WTC11 (cell line): ENCODE results near the gene RHOH.

Experiments used
- CREM ChIP-seq: sonication (generic); formaldehyde crosslinking; IDR thresholded peaks from 2 replicates; pipeline ENCODE4 v1.8.1; 2022; ENCODE audit warnings: mild to moderate bottlenecking, missing genetic modification reagents, moderate library complexity
- ESRRA ChIP-seq: sonication (generic); formaldehyde crosslinking; IDR thresholded peaks from 2 replicates; pipeline ENCODE4 v1.8.1; 2022; ENCODE audit warnings: mild to moderate bottlenecking, missing genetic modification reagents, borderline replicate concordance
- HMGA2 ChIP-seq: fragments of 250-450 bp; sonication (Bioruptor Pico); IDR thresholded peaks from 2 replicates; pipeline ENCODE4 v1.4.0; 2021; ENCODE audit warnings: mild to moderate bottlenecking, moderate library complexity
- SOX15 ChIP-seq: fragments of 250-450 bp; sonication (Bioruptor Pico); IDR thresholded peaks from 2 replicates; pipeline ENCODE4 v1.9.0; 2021; ENCODE audit warnings: mild to moderate bottlenecking
- TF ChIP-seq, protein P1 (sequence below): fragments of 200-600 bp; IDR thresholded peaks from 2 replicates; pipeline ENCODE4 v1.8.0; 2022; ENCODE audit warnings: antibody characterized with exemption

DNA sequence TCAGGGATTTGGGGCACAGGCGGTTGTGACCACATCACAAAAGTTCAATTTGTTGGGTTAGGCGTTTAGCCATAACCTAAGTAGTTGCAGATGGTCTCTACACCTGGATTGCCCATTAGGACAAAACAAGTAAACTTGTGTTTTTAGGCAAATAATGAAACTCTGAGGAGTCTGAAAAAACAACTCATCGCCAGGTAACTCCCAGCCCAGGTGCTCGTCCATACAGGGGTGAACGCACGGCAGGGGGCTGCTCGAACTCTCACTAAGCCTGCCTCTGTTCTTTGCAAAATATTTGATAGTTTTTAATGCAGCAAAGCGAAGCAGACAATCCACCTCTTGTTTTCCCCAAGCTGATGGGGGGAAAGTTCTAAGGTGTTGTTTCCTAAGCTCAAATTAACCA is 559 bp upstream of the RHOH start:
- TF ChIP-seq, protein P1, sequence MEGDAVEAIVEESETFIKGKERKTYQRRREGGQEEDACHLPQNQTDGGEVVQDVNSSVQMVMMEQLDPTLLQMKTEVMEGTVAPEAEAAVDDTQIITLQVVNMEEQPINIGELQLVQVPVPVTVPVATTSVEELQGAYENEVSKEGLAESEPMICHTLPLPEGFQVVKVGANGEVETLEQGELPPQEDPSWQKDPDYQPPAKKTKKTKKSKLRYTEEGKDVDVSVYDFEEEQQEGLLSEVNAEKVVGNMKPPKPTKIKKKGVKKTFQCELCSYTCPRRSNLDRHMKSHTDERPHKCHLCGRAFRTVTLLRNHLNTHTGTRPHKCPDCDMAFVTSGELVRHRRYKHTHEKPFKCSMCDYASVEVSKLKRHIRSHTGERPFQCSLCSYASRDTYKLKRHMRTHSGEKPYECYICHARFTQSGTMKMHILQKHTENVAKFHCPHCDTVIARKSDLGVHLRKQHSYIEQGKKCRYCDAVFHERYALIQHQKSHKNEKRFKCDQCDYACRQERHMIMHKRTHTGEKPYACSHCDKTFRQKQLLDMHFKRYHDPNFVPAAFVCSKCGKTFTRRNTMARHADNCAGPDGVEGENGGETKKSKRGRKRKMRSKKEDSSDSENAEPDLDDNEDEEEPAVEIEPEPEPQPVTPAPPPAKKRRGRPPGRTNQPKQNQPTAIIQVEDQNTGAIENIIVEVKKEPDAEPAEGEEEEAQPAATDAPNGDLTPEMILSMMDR: no peak
- no peak for TF ChIP-seq CREM (CRISPR knock-in tag)
- no peak for TF ChIP-seq SOX15 (CRISPR knock-in tag)
- no peak for TF ChIP-seq ESRRA (CRISPR knock-in tag)
- TF ChIP-seq HMGA2 (CRISPR knock-in tag): no peak
